Measurements from ENCODE around the gene MS4A13.
"Not testable (repeated sequence)": the region's sequence is repeated elsewhere in the genome, so short reads cannot be mapped to it uniquely, and the experiment has no call there.

MS4A13 gene, protein sequence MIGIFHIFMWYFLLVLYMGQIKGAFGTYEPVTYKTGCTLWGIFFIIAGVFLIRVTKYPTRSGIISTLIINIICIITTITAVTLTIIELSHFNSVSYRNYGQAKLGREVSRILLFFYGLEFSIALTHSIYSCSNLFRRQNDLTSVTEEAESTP
- long read RNA-seq, donor 1: 0 reads
- long read RNA-seq, donor 2: 0 reads
- long read RNA-seq, donor 3: 0 reads
- long read RNA-seq, donor 4: 0 reads
- long read RNA-seq, donor 5: 0 reads
- long read RNA-seq, donor 6: 0 reads
- long read RNA-seq, donor 7: 0 reads
- long read RNA-seq, donor 8: 0 reads

- no peak for DNase-seq
Measured at GRCh38 chr11:60515144-60515855, at the start of gene MS4A13. Gene MS4A13, plus strand, starts transcription at chr11:60515392. Its CDS starts 2,692 bp downstream, at chr11:60518084.

DNA sequence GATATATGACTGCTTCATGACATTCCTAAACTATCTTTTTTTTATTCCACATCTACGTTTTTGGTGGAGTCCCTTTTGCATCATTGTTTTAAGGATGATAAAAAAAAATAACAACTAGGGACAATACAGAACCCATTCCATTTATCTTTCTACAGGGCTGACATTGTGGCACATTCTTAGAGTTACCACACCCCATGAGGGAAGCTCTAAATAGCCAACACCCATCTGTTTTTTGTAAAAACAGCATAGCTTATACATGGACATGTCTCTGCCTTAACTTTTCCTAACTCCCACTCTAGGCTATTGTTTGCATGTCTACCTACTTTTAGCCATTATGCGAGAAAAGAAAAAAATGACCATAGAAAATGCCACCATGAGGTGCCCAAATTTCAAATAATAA, 46.4 kb upstream of the MS4A13 start:
- no peak for DNase-seq

DNA sequence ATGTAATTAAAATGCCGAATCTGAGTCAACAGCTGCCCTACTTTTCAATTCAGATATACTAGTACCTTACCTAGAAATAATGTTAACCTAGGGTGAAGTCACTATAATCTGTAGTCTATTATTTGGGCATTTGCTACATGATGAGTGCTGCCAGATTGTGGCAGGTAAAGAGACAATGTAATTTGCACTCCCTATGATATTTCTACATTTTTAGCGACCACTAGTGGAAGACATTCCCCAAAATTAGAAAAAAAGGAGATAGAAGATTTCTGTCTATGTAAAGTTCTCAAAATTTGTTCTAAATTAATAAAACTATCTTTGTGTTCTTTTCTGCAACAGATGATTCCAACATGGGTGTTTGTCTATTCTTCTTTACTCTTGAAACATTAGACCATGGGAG, 45.5 kb upstream of the MS4A13 start:
- DNase-seq: no peak

- no peak for DNase-seq
Measured at GRCh38 chr11:60477035-60477445, 38.2 kb upstream of the MS4A13 start.

- DNase-seq: no peak
Measured at GRCh38 chr11:60482361-60482760, 32.8 kb upstream of the MS4A13 start.

DNA sequence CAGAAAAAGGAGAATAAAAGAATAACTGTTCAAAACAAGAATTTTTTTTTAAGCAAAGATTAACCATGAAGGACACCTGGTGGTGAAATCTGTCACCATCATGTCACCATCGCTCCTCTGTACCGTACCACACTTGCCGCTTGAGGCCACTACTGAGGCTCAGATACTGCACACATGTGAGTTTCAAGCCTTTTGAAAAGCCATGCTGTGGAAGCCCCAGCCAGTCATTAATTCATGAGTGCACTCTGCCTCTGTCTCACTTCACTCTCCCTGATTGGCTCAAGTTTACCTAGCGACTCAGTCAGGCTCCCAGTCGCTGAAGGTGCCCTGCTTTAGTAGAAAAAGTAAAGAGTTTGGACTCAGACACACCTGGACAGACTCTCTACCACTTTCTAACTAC, 29.2 kb upstream of the MS4A13 start:
- DNase-seq: no peak

GRCh38 chr11:60492488-60493009, 22.6 kb upstream of the MS4A13 start, which contains the start of gene MS4A12:
Gene MS4A12, plus strand, starts transcription at chr11:60492778. Its CDS starts 4,541 bp downstream, at chr11:60497319.
- DNase-seq: no peak

- no peak for DNase-seq
Measured at GRCh38 chr11:60493454-60493853, 21.7 kb upstream of the MS4A13 start.

- DNase-seq: no peak
Measured at GRCh38 chr11:60498399-60498798, 16.8 kb upstream of the MS4A13 start.

DNA sequence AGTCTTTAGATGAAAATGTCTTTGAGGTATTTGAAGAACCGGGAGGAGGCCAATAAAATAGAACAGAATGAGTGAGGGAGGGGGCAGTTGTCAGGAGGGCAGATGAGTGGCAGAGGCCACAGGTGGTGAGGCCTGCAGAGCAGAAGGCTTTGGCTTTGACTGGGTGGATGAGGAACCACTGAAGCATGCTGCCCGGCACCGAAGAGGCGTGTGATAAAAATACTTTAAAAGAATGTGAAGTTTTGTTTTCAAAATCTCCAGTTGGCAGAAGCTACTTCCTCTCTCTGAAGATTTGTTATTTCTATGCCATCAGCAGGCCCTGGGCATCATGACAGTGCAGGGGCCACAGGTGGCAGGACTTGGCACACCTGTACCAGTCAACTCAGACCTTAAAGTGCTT, 16.3 kb upstream of the MS4A13 start:
- DNase-seq: no peak

DNA sequence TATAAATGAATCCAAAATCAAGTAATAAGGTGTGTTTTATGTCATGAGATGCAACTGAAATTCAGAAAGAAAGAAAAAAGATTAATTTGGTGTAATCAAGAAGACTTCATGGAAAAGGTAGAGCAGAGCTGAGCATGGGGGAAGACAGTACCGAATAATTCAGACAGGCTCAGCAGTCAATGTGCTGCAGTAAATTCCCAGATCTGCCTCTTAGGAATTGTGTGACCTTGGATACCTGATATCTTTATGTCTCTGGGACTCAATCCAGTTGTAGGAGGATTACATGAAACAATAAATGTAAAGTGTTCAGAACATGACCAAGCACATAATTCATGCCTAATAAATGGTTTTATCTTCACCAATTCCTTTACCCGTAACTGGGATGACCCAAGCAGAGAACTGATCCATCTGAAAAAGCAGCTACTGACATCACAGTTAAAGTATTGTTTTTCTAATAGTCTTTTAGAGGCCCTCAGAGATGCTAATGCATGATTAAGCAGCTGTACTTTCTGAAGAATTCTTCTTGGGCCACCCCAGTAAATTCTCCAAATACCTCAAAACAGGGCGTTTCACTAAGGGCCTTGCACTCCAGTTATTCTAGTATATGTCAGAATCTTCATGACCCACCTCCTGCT, 14.8 kb upstream of the MS4A13 start:
- no peak for DNase-seq

GRCh38 chr11:60502221-60502775, 12.9 kb upstream of the MS4A13 start:
- DNase-seq: no peak

GRCh38 chr11:60504219-60504905, 10.8 kb upstream of the MS4A13 start:
- no peak for DNase-seq

- DNase-seq: not testable (repeated sequence)
Measured at GRCh38 chr11:60509609-60510008, 5.6 kb upstream of the MS4A13 start.

GRCh38 chr11:60510209-60510608, 5.0 kb upstream of the MS4A13 start:
- not testable (repeated sequence) for DNase-seq

GRCh38 chr11:60511393-60511792, 3.8 kb upstream of the MS4A13 start:
- DNase-seq: no peak

GRCh38 chr11:60512651-60513225, 2.5 kb upstream of the MS4A13 start:
- no peak for DNase-seq

DNA sequence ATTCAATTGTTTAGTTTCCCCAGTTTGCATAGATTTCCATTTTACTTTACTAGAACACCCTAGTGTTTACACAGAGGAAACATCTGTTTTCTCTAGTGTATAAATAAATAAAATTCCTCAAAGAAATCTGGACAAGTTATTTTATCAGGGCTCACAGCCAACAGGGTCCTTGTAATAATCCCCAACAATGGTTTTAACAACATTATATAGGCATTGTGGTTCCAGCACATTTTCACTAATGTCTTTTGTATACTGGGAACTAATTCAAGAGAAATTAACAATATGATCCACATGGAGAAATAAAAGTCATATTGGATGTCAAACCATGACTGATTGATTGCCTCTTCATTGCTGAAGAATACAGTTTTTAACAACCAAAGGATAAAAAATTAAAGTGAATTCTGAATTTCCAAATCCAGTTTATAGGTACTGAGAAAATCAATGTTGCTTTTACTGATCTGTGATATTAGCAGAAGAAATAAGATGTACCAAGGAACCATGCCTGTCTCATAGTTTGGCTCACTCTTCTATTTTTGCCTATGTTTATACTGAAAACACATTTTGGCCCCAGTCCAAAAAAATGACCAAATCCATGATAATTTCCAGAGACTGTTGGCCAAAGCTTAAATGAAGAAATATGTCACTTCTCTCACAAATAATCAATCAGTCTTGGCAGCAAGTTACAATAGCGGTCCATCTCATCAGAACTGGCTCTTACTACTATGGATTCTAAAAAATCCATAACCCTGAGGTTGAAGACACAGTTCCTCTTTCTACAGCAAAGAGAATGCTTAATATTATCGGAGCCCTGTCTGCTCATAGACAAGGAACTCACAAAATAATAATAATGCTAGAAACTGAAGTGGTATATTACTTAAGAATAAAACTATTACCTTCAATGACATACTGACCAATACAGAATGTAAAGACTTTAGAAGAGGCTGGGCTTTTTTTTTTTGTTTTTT, 1.4 kb upstream of the MS4A13 start:
- no peak for DNase-seq

GRCh38 chr11:60528465-60528864, 13.3 kb downstream of the MS4A13 start:
- DNase-seq: no peak

DNA sequence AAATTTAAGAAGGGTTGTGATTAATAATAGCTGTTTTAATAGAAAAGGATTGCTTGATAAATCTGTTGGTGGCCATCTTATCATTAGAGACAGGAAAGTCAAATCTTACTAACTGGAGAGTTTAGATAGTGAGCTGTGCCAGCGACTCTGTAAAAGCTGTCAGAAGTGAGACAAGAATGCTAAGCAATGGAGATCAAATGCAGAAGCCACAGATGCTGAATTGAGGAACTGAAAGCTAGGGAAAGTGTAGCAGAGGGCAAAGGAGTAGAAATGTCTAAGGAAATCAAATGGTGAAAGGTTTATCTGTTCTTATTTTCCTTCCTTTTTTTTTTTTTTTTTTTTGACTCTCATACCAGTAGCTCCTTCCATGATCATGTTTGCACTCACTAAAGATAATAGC, 13.7 kb downstream of the MS4A13 start:
- no peak for DNase-seq

Data from right kidney (tissue), 9 donors.